ENCODE measurements around the gene CLDN20.

The CLDN20 gene

DNA sequence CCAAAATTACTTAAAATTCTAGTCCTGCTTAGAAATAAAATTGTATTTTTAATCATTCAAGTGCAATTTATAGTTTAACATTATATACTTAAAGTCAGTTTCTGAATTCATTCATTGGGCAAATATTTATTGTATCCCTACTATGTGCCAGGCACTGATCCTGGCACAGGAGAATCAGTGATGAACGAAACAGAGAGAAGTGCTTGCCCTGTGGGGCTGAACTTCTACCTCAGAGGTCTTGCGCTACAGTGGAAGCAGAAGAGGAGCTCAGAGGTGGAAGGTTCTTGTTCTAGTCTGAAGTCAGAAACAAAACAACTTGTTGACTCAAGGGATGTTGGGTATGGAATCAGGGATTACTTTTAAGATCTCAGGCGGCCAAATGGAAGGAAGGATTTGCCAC, 6.0 kb downstream of the CLDN20 start:
- DNase-seq (ENCODE audit: low read depth), result no peak

DNA sequence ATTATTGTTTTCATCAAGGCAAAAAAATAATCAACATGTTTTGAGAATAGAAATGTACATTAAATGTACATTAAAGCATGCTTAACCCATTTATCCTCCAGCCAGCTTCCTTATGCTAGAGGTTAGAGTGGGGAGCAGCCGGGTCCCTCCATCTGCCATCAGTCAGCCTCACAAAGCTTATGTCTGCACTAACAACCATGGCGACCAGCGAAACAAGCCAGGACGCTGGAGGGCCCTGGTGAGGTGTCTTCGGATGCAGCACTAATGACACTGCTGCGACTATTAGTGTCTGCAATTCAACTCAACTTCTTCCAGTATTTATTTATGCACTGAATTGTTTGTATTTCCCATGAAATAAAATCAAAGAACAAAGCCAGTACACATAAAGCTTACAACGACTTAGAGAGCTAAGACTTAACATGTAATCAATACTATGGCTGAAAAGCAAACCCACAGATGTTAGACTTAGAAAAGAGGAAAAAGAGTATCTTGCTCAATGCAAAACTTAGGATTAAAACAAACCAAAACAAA, 6.8 kb downstream of the CLDN20 start:
- no peak for DNase-seq (ENCODE audit: low read depth)

DNA sequence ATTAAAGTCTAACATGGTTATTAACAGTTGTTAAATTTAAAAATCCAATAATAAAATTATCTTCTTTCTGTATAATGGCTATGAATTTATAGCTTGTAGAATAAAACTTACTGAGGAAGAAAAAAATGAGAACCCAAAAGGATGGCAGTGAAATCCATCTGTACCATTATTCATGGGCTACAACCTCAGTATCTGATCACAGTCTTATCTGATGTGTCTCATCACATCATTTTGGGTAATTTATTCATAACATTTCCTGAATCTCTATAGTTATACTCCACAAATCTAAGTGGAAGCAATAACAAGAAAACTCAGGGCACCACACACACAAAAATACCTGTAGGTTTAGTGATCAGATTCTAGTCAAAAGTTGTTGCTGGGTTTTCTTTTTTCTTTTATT, 7.3 kb downstream of the CLDN20 start:
- no peak for DNase-seq (ENCODE audit: low read depth)

DNA sequence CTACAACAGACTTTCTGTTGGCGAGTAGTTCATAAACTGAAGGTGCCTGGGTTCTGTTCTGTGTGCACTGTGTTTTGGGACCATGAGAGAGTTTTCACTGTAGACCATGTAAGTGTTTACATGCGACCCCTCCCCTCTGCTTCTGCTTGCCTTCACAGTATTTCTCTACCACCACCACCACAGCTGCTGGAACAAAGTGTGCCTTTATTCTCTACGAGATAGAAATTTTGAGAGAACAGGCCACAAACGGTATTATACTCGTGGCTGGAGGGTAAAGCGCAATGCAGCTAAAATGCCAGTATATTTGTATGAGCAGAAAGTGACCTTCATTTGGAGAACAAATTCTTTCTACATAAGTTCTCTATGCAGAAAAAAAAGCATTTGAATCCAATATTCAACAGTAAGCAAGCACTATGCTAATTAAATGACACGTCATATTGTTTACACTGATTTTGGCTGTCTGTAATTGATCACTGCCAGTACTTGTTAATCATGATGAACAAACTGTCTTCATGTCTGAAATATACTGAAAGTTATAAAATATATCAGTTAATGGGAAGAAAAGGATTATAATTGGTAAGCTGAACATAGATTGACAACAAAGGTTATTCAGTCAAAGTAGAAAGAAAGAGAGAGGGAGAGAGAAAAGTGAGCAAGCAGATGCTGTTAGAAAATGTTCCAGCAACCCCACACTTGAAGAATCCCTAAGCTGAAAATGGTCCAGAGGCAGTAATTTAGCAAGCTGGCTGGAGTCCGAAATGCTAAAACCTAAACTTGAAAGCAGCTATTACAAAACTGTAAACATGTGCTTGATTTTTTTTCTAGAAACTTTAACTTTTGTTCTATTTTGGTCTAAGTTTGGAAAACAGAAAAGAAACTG, 8.8 kb downstream of the CLDN20 start:
- DNase-seq (ENCODE audit: low read depth), result peak; percentile 79

DNA sequence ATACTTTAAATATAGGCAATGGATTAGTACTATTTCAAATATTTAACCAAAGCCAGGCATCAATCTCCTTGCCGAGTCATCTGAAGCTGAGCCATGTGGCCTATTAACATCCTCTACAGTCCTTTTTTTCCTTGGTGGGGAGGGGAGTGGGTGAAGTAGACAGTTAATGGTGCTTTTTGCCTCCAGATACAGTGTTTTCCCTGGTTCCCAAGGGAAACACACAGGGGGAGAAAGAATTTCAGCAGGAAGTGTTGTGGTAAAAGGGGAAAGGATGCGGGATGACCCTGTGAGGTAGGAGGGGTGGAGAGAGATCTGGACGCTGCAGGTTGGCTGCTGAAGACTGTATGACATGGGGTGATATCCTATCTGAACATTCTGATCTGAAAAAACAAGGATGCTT, 9.6 kb downstream of the CLDN20 start:
- DNase-seq (ENCODE audit: low read depth), result peak; percentile 53

DNA sequence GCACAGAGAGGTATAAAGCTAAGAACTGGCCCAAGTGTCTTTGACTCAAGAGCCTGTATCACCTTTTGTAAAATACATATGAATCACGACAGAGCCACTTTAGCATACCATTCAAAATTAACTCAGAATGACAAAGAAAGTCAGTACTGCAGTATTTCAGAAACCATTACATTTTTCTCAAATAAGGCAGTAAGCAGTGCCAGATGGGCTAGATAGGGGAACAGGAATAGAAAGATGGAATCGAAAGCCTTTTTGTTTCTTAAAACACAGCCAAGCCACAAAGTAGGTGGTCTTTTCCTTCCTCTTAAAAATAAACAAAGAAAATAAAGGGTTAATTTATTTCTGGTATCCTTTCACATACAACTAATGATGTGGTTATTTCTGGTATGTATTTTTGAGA, 10.3 kb downstream of the CLDN20 start:
- peak; percentile 9 for DNase-seq (ENCODE audit: low read depth)

DNA sequence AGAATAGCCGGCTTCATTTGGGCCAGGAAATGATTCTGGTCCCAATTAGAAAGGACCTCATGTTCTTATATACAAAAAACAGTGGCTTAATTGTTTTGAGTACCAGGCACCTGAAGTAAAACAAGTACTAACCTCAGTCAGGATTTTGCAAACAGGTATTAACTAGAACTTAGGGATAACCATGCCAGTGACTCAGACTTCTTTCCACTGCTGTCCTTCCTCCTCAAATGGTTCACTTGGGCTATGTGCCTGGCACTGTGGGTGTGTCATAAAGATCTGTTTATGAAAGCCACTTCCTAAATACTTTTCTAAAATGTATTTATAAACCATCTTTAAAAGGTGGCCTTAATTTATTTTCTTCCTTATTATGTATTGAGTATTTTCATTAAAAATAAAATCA, 10.7 kb downstream of the CLDN20 start:
- peak; percentile 49 for DNase-seq (ENCODE audit: low read depth)

DNA sequence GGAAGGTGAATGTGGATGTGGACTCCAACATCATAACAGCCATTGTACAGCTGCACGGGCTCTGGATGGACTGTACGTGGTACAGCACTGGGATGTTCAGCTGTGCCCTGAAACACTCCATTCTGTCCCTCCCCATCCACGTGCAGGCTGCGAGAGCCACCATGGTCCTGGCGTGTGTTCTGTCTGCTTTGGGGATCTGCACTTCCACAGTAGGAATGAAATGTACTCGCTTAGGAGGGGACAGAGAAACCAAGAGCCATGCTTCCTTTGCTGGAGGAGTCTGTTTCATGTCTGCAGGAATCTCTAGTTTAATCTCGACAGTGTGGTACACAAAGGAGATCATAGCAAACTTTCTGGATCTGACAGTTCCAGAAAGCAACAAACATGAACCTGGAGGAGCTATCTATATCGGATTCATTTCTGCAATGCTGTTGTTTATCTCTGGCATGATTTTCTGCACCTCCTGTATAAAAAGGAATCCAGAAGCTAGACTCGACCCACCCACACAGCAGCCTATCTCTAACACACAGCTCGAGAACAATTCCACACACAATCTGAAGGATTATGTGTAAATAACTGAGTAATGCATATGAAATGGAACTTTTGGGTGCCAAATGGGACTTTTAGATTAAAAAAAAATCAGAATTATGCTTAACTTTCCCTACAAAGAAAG, 12.1 kb downstream of the CLDN20 start:
- DNase-seq (ENCODE audit: low read depth), result no peak

DNA sequence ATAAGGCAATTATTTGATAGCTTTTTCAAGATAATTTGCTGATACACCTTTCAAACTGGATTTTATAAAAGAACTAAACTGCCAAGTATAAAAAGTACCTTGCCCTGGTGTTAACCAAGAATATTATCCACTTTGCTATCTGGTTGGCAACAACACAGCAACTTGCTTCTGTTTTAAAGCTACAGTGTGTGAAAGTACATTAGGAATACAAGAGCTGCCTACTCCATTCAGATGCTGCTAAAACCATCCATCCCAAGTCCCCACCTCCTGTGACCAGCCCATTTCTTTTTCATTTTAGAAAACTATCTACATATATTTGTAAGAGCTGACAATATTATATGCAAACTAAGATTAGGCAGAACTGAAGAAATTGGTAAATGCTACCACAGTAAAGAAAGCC, 12.8 kb downstream of the CLDN20 start:
- DNase-seq (ENCODE audit: low read depth), result no peak

DNA sequence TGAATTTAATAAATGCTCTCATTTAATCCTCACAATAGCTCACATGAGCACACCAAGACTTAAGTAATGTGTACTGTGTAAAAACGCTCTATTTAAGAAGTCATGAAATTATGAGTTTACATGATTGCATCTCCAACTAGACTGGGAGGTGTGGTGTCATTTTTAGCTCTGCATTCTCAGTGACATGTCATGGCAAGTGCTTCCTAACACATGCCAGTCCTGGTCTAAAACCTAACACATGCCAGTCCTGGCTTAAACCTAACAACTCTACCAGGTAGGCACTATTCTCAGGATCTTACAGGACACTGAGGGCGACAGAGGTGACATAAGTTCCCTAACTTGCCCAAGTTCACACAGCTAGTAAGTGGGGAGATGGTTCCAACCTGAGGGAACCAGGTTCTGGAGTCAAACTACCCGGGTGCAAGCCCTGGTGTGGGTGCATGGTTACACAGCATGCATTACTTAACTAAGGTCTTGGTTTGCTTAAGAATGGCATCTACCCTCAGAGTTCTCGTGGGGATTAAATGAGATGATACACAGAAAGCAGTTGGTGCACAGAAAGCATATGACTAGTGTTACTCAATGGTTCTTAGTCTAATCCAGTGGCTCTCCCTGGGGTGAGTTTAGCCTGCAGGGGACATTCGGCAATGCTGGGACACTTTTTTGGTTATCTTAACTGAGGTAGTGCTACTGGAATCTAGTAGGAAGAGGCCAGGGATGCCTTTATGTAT, 14.7 kb downstream of the CLDN20 start:
- DNase-seq (ENCODE audit: low read depth), result no peak

DNA sequence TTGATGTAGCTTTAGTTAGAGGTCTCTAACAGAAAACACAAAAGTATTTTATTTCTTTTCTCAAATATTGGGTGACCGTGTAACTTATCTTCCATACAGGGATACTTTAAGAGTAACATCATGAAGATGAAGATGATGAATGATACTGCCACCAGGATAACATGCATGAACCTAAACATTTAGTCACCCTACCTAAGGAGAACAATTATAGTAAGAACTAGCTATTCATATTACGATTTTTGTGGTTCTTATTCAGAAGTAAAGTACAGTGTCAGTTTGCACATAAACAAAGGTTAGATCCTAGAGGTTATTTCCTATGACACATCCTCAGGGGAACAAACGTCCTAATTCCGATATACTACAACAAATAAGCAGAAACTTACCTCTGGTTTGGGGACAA, 21.0 kb downstream of the CLDN20 start:
- no peak for DNase-seq (ENCODE audit: low read depth)

DNA sequence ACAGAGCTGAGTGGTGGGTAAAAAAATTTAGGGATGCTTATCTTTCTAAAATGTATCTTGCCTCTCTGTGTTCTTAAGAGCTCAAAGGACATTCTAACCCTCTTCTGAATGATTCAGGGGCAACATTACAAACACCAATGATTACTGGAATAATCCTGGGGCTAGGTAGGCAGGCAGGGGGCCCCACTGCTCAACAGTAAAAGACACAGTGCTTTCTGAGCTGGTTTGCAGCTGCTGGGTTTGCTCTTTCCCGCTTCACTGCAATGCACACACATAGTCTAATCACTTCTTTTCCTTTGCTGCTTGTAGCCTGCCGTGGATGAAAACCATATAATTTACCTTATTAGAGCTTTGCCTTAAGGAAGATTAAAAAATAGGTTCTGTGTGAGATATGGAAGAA, 23.9 kb downstream of the CLDN20 start:
- no peak for DNase-seq (ENCODE audit: low read depth)

DNA sequence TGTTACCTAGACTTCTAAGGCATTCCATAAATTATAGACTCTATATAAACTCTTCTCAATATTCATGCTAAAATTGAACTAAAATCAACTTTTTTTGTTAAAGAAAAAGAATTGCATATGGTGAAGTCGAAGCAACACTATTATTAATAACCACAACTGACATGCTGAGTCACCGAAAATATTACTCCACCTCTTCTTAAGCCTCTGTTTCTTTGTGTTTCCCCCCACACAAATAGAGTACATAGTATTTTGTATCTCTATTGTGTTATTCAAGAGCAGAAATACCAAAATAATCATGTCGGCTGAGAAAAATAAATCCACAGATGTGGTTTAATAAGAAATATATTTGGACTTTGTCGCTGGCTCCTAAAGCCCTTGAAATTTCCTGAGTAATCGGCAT, 26.7 kb downstream of the CLDN20 start:
- no peak for DNase-seq (ENCODE audit: low read depth)

DNA sequence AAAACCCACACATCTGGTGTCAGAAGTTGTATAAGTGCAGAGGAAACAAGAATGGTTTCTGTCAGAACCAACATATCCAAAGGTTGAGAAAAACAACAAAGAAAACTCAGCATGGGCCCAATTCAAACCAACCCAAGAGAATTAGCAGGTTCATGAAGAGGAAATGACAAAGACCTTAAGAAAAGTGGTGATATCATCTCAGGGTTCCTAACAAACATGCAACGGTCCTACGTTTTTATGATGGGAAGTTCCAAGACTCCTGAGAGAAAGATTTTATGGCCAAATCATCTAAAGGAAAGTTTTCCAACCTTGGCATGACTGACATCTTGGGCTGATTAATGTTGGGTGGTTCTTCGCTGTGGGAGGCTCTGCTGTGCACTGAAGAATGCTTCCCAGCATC, 27.5 kb downstream of the CLDN20 start:
- no peak for DNase-seq (ENCODE audit: low read depth)

DNA sequence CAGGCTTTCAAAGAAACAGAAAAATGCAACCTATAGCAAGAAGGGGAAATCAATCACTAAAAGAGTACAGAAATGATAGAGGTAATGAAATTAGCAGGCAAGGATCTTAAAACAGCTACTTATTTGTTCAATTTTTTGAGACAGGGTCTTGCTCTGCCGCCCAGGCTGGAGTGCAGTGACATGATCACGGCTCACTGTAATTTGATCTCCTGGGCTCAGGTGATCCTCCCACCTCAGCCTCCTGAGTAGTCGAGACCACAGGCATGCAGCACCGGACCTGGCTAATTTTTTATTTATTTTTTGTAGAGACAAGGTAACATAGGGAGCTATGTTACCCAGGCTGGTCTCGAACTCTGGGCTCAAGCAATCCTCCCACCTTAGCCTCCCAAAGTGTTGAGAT, 28.9 kb downstream of the CLDN20 start:
- DNase-seq (ENCODE audit: low read depth), result no peak

DNA sequence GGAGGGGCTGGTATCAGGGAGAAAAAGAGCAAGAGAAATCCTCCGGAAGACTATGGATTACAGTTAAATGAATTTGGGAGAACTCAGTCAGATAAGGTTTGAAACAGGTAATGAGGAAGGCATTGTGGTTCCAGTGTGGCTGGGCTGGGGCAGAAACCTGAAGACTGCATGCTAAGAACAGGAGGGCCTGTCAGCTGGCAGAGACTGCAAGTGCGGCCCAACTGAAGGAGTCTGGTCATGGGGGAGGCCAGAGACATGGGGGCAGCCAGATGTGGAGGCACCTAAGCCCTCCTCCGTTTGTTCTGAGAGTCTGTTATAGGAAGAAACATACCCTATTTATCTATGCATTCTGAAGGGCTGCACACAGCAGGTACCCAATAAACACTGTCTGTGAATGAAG, 33.9 kb downstream of the CLDN20 start:
- DNase-seq (ENCODE audit: low read depth), result no peak

DNA sequence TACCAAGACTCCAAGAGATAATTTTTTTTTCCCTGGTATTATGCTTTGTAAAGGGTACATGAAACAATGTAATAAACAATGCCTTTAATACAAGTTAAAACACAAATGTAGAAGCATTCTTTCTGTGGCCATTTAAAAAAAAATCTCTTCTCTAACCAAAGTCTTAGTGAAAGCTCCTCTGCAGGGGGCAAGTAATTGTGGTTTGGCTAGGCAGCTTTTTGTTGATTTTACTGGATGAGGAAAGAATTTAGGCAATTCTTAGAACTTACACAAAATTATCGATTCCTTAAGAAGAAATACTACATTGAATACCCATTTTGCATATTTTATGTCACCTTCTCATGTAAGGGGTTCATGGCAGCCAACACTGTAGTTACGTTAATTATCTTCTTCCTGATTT, 38.1 kb downstream of the CLDN20 start:
- DNase-seq (ENCODE audit: low read depth), result peak; percentile 64

DNA sequence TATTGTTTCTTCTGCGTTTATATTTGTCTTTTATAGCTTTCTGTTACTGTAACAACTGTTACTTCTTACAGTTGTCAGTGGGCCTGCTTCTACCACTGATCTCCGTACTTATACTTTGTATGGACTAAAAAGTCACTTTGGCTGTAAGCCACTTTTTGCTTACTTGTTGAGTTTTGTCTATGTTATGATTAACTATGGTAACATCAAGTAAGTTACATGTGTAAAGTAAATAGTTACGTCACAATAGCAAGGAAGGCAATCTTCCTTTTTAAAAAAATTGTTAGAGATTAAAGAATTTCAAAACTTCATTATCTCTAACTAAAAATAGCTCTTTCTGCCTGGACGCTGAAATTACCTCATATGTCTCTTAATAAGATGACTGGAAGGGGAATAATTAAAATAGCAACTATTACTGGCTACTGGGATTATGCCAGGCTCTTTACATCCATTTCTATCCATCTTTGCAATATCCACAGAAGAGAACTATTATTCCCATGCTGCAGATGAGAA, 39.6 kb downstream of the CLDN20 start:
- DNase-seq (ENCODE audit: low read depth), result peak; percentile 24

DNA sequence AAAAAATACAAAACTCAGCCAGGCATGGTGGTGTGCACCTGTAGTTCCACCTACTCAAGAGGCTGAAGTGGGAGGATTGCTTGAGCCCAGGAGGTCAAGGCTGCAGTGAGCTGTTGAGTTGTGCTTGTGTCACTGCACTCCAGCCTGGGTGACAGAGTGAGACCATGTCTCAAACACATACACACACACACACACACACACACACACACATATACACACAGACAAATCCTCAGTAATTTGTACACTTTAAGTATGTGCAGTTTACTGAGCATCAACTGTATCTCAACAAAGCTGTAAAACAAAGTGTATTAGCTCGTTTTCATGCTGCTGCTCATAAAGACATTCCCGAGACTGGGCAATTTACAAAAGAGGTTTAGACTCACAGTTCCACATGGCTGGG, 43.1 kb downstream of the CLDN20 start:
- DNase-seq (ENCODE audit: low read depth), result no peak

DNA sequence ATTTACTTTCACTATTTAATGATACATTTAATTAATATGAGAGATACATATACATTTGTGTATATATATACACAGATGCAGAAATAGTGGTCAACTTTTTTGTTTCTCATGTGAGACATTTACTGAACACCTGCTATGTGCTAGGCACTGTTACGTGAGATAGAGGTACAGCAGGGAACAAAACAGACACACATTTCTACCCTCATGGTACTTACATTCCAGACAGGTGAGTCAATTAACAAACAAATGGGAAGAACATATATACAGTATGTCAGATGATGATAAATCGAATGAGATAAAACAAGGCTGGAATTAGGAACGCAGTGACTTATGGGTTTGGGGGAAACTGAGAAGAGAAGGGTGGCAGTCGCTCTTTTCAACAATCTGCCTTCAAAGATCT, 45.3 kb downstream of the CLDN20 start:
- DNase-seq (ENCODE audit: low read depth), result no peak

DNA sequence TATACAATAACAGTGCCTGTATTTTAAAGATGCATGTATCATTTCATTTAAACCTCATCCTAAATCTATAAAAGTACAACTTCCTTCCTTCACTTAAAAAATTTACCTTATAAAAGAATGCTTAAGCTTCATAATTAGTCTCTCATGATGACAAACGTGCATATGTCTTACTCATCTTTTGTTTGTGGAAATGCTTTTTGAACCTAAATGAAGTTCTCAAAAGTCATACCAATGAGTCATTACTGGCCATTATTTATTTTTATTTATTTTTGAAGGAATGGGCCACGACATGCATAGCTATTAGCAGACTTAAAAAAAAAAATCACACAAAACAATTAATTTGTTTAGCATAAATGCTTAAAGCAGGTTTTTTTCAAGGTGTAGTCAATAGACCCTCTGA, 46.8 kb downstream of the CLDN20 start:
- peak; percentile 48 for DNase-seq (ENCODE audit: low read depth)

DNA sequence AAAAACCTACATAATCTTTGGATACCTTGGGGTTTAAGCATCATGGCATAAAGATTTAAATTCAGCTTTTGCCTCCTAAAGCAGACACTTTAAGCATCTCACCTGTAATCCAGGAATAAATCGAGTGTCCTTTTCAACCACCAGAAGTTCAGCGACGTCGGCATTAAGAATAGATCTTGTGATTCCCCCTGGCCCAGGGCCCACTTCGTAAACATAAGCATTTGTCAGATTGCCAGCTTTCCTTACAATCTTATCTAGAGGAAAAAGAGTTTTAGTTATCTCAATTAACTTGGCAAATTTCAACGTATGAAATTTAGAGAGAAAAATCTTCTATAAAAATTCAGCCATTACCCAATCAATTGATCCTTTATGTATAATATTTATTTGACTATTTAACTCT, 47.3 kb downstream of the CLDN20 start:
- no peak for DNase-seq (ENCODE audit: low read depth)

DNA sequence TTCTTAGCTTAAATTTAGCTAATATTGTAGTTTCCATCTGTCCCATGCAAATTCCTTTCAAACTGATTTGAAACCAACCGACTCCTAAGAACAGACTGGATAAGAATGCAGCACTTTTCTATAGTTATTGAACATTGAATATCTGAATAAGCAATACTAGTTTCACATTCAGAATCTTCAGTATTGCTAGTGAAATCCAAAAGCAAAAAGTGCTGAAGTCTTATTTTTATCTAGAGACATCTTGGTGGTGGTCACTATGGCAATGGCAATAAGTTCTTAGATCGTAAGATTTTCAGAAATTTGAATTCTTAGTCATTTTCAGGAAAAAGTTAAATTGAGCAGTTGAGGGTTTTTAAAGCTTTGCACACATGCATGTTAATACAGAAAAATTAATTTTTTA, 47.8 kb downstream of the CLDN20 start:
- no peak for DNase-seq (ENCODE audit: low read depth)
